Measurements from ENCODE around the gene NRXN3.

The NRXN3 gene

DNA sequence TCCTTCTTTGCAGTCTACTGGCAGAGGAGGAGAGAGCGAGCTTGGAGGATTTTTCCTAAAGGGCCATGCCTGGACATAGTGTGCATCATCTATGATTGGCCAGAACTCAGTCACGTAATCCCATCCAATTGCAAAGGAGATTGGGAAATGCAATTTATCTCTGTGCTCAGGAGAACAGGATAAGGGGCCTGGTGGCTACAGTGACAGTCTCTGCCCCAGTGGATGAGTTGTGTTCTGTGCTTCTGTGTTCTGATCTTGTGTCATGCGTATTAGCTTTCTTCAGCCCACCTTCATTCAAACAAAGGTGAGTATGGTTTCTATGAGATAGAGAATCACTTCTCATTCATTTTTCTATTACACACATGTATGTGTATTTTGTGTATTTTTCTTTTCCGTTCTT, 144.3 kb downstream of the NRXN3 start:
- POLR2A ChIA-PET, result no interaction called here
- CTCF ChIA-PET, result no interaction called here
- TF ChIP-seq, protein P1, sequence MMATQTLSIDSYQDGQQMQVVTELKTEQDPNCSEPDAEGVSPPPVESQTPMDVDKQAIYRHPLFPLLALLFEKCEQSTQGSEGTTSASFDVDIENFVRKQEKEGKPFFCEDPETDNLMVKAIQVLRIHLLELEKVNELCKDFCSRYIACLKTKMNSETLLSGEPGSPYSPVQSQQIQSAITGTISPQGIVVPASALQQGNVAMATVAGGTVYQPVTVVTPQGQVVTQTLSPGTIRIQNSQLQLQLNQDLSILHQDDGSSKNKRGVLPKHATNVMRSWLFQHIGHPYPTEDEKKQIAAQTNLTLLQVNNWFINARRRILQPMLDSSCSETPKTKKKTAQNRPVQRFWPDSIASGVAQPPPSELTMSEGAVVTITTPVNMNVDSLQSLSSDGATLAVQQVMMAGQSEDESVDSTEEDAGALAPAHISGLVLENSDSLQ (IDR thresholded peaks at IDR 0.05), result no peak
- TF ChIP-seq SUZ12 (IDR thresholded peaks at IDR 0.05) (no peak), SP1 (IDR thresholded peaks at IDR 0.05) (no peak), CTBP1 (IDR thresholded peaks at IDR 0.05; ENCODE audit: borderline replicate concordance) (no peak), NFRKB (IDR thresholded peaks at IDR 0.05) (no peak), L3MBTL2 (conservative IDR thresholded peaks at IDR 0.05) (no peak)
- DNase-seq (ENCODE audit: extremely low spot score), result no peak

GRCh38 chr14:78316052-78316451, 145.9 kb downstream of the NRXN3 start:
- ChIA-PET CTCF (no interaction called here), POLR2A (no interaction called here)
- TF ChIP-seq FOXK2 (IDR thresholded peaks at IDR 0.05) (no peak), HDGF (IDR thresholded peaks at IDR 0.05; ENCODE audit: borderline replicate concordance) (no peak), NFRKB (IDR thresholded peaks at IDR 0.05) (no peak), ARNT (IDR thresholded peaks at IDR 0.05) (no peak), ELF4 (IDR thresholded peaks at IDR 0.05) (no peak), FOXM1 (IDR thresholded peaks at IDR 0.05; ENCODE audit: borderline replicate concordance) (no peak), TARDBP (IDR thresholded peaks at IDR 0.05) (no peak)
- no peak for DNase-seq (ENCODE audit: extremely low spot score)

DNA sequence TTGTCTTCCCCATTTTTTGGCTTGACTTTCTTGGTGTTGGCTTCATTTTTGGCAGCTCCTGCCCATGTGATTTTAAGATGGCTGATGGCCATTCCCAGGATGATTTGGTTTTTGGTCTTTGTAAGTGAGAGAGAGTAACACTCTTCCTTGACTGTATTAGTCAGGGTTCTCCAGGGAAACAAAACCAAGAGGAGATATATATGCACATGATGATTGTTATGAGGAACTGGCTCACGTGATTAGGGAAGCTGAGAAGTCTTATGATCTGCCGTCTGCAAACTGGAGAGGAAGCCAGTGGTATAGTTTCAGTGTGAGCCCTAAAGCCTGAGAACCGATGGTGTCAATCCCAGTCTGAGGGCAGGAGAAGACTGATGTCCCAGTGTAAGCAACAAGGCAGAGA, 146.6 kb downstream of the NRXN3 start:
- ChIA-PET POLR2A (no interaction called here), CTCF (no interaction called here)
- TF ChIP-seq LEF1 (IDR thresholded peaks at IDR 0.05; ENCODE audit: borderline replicate concordance) (no peak), FOXA1 (IDR thresholded peaks at IDR 0.05) (no peak), CTBP1 (IDR thresholded peaks at IDR 0.05; ENCODE audit: borderline replicate concordance) (no peak), FOXK2 (IDR thresholded peaks at IDR 0.05) (no peak), FOXM1 (IDR thresholded peaks at IDR 0.05; ENCODE audit: borderline replicate concordance) (no peak), HDGF (IDR thresholded peaks at IDR 0.05; ENCODE audit: borderline replicate concordance) (no peak), SUZ12 (IDR thresholded peaks at IDR 0.05) (no peak), SP1 (IDR thresholded peaks at IDR 0.05) (no peak), BHLHE40 (IDR thresholded peaks at IDR 0.05; ENCODE audit: borderline replicate concordance) (no peak), L3MBTL2 (conservative IDR thresholded peaks at IDR 0.05) (no peak), NFRKB (IDR thresholded peaks at IDR 0.05) (no peak), ARNT (IDR thresholded peaks at IDR 0.05) (no peak), TARDBP (IDR thresholded peaks at IDR 0.05) (no peak), ELF4 (IDR thresholded peaks at IDR 0.05) (no peak), ZNF384 (IDR thresholded peaks at IDR 0.05) (no peak)
- TF ChIP-seq, protein P1 (IDR thresholded peaks at IDR 0.05), result no peak
- no peak for DNase-seq (ENCODE audit: extremely low spot score)

- TF ChIP-seq, protein P1 (IDR thresholded peaks at IDR 0.05), result no peak
- TF ChIP-seq SP1 (IDR thresholded peaks at IDR 0.05) (no peak), FOXK2 (IDR thresholded peaks at IDR 0.05) (no peak), ARNT (IDR thresholded peaks at IDR 0.05) (no peak), FOXM1 (IDR thresholded peaks at IDR 0.05; ENCODE audit: borderline replicate concordance) (no peak), L3MBTL2 (conservative IDR thresholded peaks at IDR 0.05) (no peak), CTBP1 (IDR thresholded peaks at IDR 0.05; ENCODE audit: borderline replicate concordance) (no peak), TARDBP (IDR thresholded peaks at IDR 0.05) (no peak), NFRKB (IDR thresholded peaks at IDR 0.05) (no peak), LEF1 (IDR thresholded peaks at IDR 0.05; ENCODE audit: borderline replicate concordance) (no peak), ELF4 (IDR thresholded peaks at IDR 0.05) (no peak)
- POLR2A ChIA-PET, result no interaction called here
- no peak for DNase-seq (ENCODE audit: extremely low spot score)
- CTCF ChIA-PET, result no interaction called here
These were observed 149.2 kb downstream of the NRXN3 start for GRCh38 chr14:78319406-78319805.

DNA sequence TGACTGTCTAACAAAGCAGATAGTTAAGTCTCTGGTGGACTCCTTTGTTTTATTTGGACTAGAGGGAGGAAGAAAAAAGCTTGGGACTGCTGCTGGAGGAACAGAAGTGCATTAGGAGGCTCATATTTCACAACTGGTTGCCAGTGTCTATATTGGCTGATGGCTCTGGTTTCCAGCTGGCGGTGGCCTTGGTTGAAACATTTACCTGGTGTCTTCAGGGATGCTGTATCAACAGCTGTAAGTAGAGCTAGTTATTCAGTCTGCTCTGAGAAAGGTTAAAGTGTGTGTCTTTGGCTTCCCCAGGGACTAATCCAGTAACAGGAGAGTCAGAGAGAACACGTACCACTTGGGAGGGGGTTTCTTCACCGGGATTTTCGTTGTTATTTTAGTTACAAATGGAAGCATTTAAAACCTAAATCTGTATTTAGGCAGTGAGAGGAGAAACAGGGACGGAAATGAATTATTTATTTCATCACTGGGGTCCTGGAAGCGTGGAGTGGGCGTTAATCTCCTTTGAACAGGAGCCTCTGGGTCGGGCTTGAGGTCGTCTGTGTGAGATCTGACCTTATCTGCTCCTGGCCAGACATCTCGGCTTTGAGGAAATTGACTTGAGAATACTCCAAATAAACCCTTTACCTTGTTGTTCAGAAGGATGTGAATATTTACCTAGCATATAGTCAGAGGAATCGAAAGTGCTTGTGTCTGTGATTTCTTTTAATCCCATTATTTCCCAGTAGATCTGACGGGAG, 149.9 kb downstream of the NRXN3 start:
- DNase-seq (ENCODE audit: extremely low spot score), result no peak
- ChIA-PET POLR2A (no interaction called here), CTCF (no interaction called here)
- TF ChIP-seq ARNT (IDR thresholded peaks at IDR 0.05) (no peak), LEF1 (IDR thresholded peaks at IDR 0.05; ENCODE audit: borderline replicate concordance) (no peak), FOXK2 (IDR thresholded peaks at IDR 0.05) (no peak), FOXM1 (IDR thresholded peaks at IDR 0.05; ENCODE audit: borderline replicate concordance) (no peak), ELF4 (IDR thresholded peaks at IDR 0.05) (no peak), CTBP1 (IDR thresholded peaks at IDR 0.05; ENCODE audit: borderline replicate concordance) (no peak), L3MBTL2 (conservative IDR thresholded peaks at IDR 0.05) (no peak), BHLHE40 (IDR thresholded peaks at IDR 0.05; ENCODE audit: borderline replicate concordance) (no peak), SP1 (IDR thresholded peaks at IDR 0.05) (no peak), TARDBP (IDR thresholded peaks at IDR 0.05) (no peak), HDGF (IDR thresholded peaks at IDR 0.05; ENCODE audit: borderline replicate concordance) (no peak)
- TF ChIP-seq, protein P1 (IDR thresholded peaks at IDR 0.05), result no peak

- DNase-seq (ENCODE audit: extremely low spot score), result no peak
- POLR2A ChIA-PET, result no interaction called here
- CTCF ChIA-PET, result no interaction called here
- no peak for TF ChIP-seq ARNT (IDR thresholded peaks at IDR 0.05)
- TF ChIP-seq FOXM1 (IDR thresholded peaks at IDR 0.05; ENCODE audit: borderline replicate concordance), result no peak
- no peak for TF ChIP-seq SP1 (IDR thresholded peaks at IDR 0.05)
- TF ChIP-seq FOXK2 (IDR thresholded peaks at IDR 0.05), result no peak
- no peak for TF ChIP-seq ZNF384 (IDR thresholded peaks at IDR 0.05)
- no peak for TF ChIP-seq FOXA1 (IDR thresholded peaks at IDR 0.05)
- TF ChIP-seq CTBP1 (IDR thresholded peaks at IDR 0.05; ENCODE audit: borderline replicate concordance), result no peak
- no peak for TF ChIP-seq TARDBP (IDR thresholded peaks at IDR 0.05)
- TF ChIP-seq HDGF (IDR thresholded peaks at IDR 0.05; ENCODE audit: borderline replicate concordance), result no peak
- TF ChIP-seq BHLHE40 (IDR thresholded peaks at IDR 0.05; ENCODE audit: borderline replicate concordance), result no peak
- no peak for TF ChIP-seq L3MBTL2 (conservative IDR thresholded peaks at IDR 0.05)
- TF ChIP-seq, protein P1 (IDR thresholded peaks at IDR 0.05), result no peak
- TF ChIP-seq LEF1 (IDR thresholded peaks at IDR 0.05; ENCODE audit: borderline replicate concordance), result no peak
- no peak for TF ChIP-seq ELF4 (IDR thresholded peaks at IDR 0.05)
- TF ChIP-seq NFRKB (IDR thresholded peaks at IDR 0.05), result no peak
- no peak for TF ChIP-seq SUZ12 (IDR thresholded peaks at IDR 0.05)
These were observed 154.2 kb downstream of the NRXN3 start for GRCh38 chr14:78324353-78324752.

All from HEK293T (cell line).